ENCODE data around the gene IL27RA.

- no peak for TF ChIP-seq EZH2 (IDR thresholded peaks at IDR 0.05; ENCODE audit: insufficient read depth, poor library complexity, severe bottlenecking)
- no peak for TF ChIP-seq EZH2phosphoT487 (IDR thresholded peaks at IDR 0.05; ENCODE audit: insufficient read depth, low read depth)
Observed at GRCh38 chr19:14056069-14056666, 24.6 kb downstream of the IL27RA start.
